ENCODE data around the gene TMEM256.

The TMEM256 gene

GRCh38 chr17:7423679-7424078 is 19.8 kb upstream of the TMEM256 start:
- TF ChIP-seq ZNF70 (CRISPR knock-in tag; IDR thresholded peaks at IDR 0.05) (no peak), ARNTL (CRISPR knock-in tag; IDR thresholded peaks at IDR 0.05; ENCODE audit: borderline replicate concordance, low read depth) (no peak), PPARA (CRISPR knock-in tag; IDR thresholded peaks at IDR 0.05; ENCODE audit: borderline replicate concordance) (no peak), GLIS3 (CRISPR knock-in tag; IDR thresholded peaks at IDR 0.05) (no peak), OSR1 (CRISPR knock-in tag; IDR thresholded peaks at IDR 0.05) (no peak), RARB (CRISPR knock-in tag; IDR thresholded peaks at IDR 0.05) (no peak), ISL1 (CRISPR knock-in tag; IDR thresholded peaks at IDR 0.05) (no peak), POU6F1 (CRISPR knock-in tag; IDR thresholded peaks at IDR 0.05; ENCODE audit: borderline replicate concordance, low read depth) (no peak), ZFP3 (CRISPR knock-in tag; IDR thresholded peaks at IDR 0.05) (no peak), CREB5 (CRISPR knock-in tag; IDR thresholded peaks at IDR 0.05; ENCODE audit: low read depth) (no peak), ZNF565 (CRISPR knock-in tag; conservative IDR thresholded peaks at IDR 0.05; ENCODE audit: low read depth) (no peak), PATZ1 (CRISPR knock-in tag; IDR thresholded peaks at IDR 0.05; ENCODE audit: borderline replicate concordance) (no peak)
- no peak for ATAC-seq

GRCh38 chr17:7421186-7421585 is 17.3 kb upstream of the TMEM256 start:
- no peak for ATAC-seq

More at GRCh38 chr17:7421186-7421585, 17.3 kb upstream of the TMEM256 start:
- no peak for TF ChIP-seq ISL1 (CRISPR knock-in tag; IDR thresholded peaks at IDR 0.05)
- no peak for TF ChIP-seq ZC3H10 (CRISPR knock-in tag; IDR thresholded peaks at IDR 0.05)
- no peak for TF ChIP-seq ZNF70 (CRISPR knock-in tag; IDR thresholded peaks at IDR 0.05)
- TF ChIP-seq TCF4 (CRISPR knock-in tag; IDR thresholded peaks at IDR 0.05; ENCODE audit: borderline replicate concordance): no peak
- TF ChIP-seq BACH2 (CRISPR knock-in tag; IDR thresholded peaks at IDR 0.05; ENCODE audit: borderline replicate concordance): no peak
- TF ChIP-seq POU6F1 (CRISPR knock-in tag; IDR thresholded peaks at IDR 0.05; ENCODE audit: borderline replicate concordance, low read depth): no peak
- TF ChIP-seq SNAI2 (CRISPR knock-in tag; IDR thresholded peaks at IDR 0.05): no peak
- no peak for TF ChIP-seq OSR1 (CRISPR knock-in tag; IDR thresholded peaks at IDR 0.05)
- no peak for TF ChIP-seq ZFP30 (CRISPR knock-in tag; IDR thresholded peaks at IDR 0.05)
- TF ChIP-seq PPARA (CRISPR knock-in tag; IDR thresholded peaks at IDR 0.05; ENCODE audit: borderline replicate concordance): no peak
- TF ChIP-seq ZNF8 (CRISPR knock-in tag; IDR thresholded peaks at IDR 0.05): no peak
- no peak for TF ChIP-seq ZNF565 (CRISPR knock-in tag; conservative IDR thresholded peaks at IDR 0.05; ENCODE audit: low read depth)
- no peak for TF ChIP-seq ESRRG (CRISPR knock-in tag; IDR thresholded peaks at IDR 0.05)
- TF ChIP-seq CSRNP3 (CRISPR knock-in tag; IDR thresholded peaks at IDR 0.05): no peak
- no peak for TF ChIP-seq ZFP3 (CRISPR knock-in tag; IDR thresholded peaks at IDR 0.05)
- no peak for TF ChIP-seq RARB (CRISPR knock-in tag; IDR thresholded peaks at IDR 0.05)
- TF ChIP-seq GLIS3 (CRISPR knock-in tag; IDR thresholded peaks at IDR 0.05): no peak
- no peak for TF ChIP-seq CREB5 (CRISPR knock-in tag; IDR thresholded peaks at IDR 0.05; ENCODE audit: low read depth)
- TF ChIP-seq TOX (CRISPR knock-in tag; IDR thresholded peaks at IDR 0.05; ENCODE audit: borderline replicate concordance): no peak
- no peak for TF ChIP-seq ARNTL (CRISPR knock-in tag; IDR thresholded peaks at IDR 0.05; ENCODE audit: borderline replicate concordance, low read depth)
